ENCODE results near the gene ARL15. TPM values are rescaled to one million over a fixed set of nuclear protein-coding genes. Genes with fewer than 3 reads are reported as not detected.

The ARL15 gene
- total and polyA plus RNA-seq, 2 of the 4 experiments (the other 2 are of a cell fraction), result 7.3 to 19.2 TPM

GRCh38 chr5:54229041-54229780, 81.2 kb downstream of the ARL15 start:
- peak overlapping the region; percentile 10; the same call in 1 of the 2 replicates for H2BK120ac ChIP-seq (ENCODE audit: low read depth, low read length)
- H3K4me3 ChIP-seq (ENCODE audit: insufficient read depth, low read depth, low read length), result no peak overlapping the region
- no peak overlapping the region for H3K9ac ChIP-seq (ENCODE audit: low read depth, low read length)
- DNase-seq (peak; percentile 58), ATAC-seq (ENCODE audit: low read depth) (peak; percentile 92)
- BruUV-seq (replicated peaks), result no TSS peak
- H3K4ac ChIP-seq (ENCODE audit: low read depth, low read length), result no peak overlapping the region
- H2AK9ac ChIP-seq (replicated peaks; ENCODE audit: low read depth, low read length, poor library complexity), result no peak overlapping the region
- no peak overlapping the region for H3K23ac ChIP-seq (ENCODE audit: low read depth, low read length)
- H4K91ac ChIP-seq (ENCODE audit: insufficient read depth, low read depth, low read length), result no peak overlapping the region
- no peak overlapping the region for H3K27ac ChIP-seq (ENCODE audit: insufficient read depth, low read length)
- H4K5ac ChIP-seq (ENCODE audit: low read depth, low read length), result no peak overlapping the region
- intact Hi-C loops (cut with micrococcal nuclease), result no loop called here
- H2AFZ ChIP-seq (replicated peaks; ENCODE audit: low read length, poor library complexity), result no peak overlapping the region
- dilution Hi-C loops (cut with HindIII; ENCODE audit: low sequenced_read_pairs, unreplicated experiment), result no loop called here
- no peaks in the 10 kb centered on the region; the same call in 1 of the 2 replicates for H3K27me3 ChIP-seq (ENCODE audit: control insufficient read depth, insufficient read depth, low read length)
- ChIA-PET POLR2A (ENCODE audit: unreplicated experiment) (interaction anchor here (0.6 kb wide), 1 partner anchor 1205 kb away, joined by 3 read pairs; no protein-coding TSS in a partner anchor), CTCF (interaction anchor here (0.6 to 2.0 kb wide), 9 partner anchors 15 to 1112 kb away, joined by 3 to 5 read pairs (median 4); no protein-coding TSS in a partner anchor)
- H3K14ac ChIP-seq (replicated peaks; ENCODE audit: low read depth, low read length), result no peak overlapping the region
- H3K79me1 ChIP-seq (ENCODE audit: low read depth in 1 of 2, low read length in 2 of 2), result peaks cover 0 to 8% of the 10 kb centered on the region in 2 experiments; a peak in 2 of 4 replicates
- H2BK20ac ChIP-seq (ENCODE audit: low read depth, low read length), result peak overlapping the region; percentile 30; the same call in 1 of the 2 replicates
- peak overlapping the region in 1 of 2 experiments; percentile 34; a peak in 1 of 4 replicates for H4K8ac ChIP-seq (ENCODE audit: low read depth in 2 of 2, low read length in 2 of 2)
- H3K4me1 ChIP-seq (ENCODE audit: control insufficient read depth, insufficient read depth, low read length), result no peaks in the 10 kb centered on the region
- WGBS, 2 experiments (ENCODE audit: extremely low coverage in 2 of 2, insufficient read length in 1 of 2), result 29% methylated on average over 1 of the region's 6 CpGs; no CpG with 5 or more reads in 1 of the 2 experiments
- no peak overlapping the region for H3K18ac ChIP-seq (ENCODE audit: low read depth, low read length)
- no peaks in the 10 kb centered on the region for H3K9me1 ChIP-seq (ENCODE audit: insufficient read depth, low read length)
- no peaks in the 10 kb centered on the region; the same call in 1 of the 2 replicates for H4K20me1 ChIP-seq (ENCODE audit: insufficient read depth, low read length)
- H2BK15ac ChIP-seq (ENCODE audit: low read depth, low read length), result 0 out of 3 replicates have a peak overlapping the region, but pooled peaks have one; percentile 19
- TF ChIP-seq SMC3 (IDR thresholded peaks at IDR 0.05; ENCODE audit: low read depth, low read length) (peak; percentile 88), RAD21 (IDR thresholded peaks at IDR 0.05; ENCODE audit: low read length) (peak; percentile 74), MAFK (IDR thresholded peaks at IDR 0.05; ENCODE audit: low read depth, low read length) (no peak)
- TF ChIP-seq, protein P1, sequence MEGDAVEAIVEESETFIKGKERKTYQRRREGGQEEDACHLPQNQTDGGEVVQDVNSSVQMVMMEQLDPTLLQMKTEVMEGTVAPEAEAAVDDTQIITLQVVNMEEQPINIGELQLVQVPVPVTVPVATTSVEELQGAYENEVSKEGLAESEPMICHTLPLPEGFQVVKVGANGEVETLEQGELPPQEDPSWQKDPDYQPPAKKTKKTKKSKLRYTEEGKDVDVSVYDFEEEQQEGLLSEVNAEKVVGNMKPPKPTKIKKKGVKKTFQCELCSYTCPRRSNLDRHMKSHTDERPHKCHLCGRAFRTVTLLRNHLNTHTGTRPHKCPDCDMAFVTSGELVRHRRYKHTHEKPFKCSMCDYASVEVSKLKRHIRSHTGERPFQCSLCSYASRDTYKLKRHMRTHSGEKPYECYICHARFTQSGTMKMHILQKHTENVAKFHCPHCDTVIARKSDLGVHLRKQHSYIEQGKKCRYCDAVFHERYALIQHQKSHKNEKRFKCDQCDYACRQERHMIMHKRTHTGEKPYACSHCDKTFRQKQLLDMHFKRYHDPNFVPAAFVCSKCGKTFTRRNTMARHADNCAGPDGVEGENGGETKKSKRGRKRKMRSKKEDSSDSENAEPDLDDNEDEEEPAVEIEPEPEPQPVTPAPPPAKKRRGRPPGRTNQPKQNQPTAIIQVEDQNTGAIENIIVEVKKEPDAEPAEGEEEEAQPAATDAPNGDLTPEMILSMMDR (conservative IDR thresholded peaks at IDR 0.05; ENCODE audit: low read depth, low read length), result peak; percentile 85
- no peaks in the 10 kb centered on the region for H3K36me3 ChIP-seq (ENCODE audit: control insufficient read depth, insufficient read depth, low read length)
- no peak overlapping the region for H2AK5ac ChIP-seq (ENCODE audit: low read depth, low read length)
- no peaks in the 10 kb centered on the region for H3K9me3 ChIP-seq (ENCODE audit: control insufficient read depth, insufficient read depth, low read length)
- 0 out of 2 replicates have a peak overlapping the region, but pooled peaks have one; percentile 16 for H3K4me2 ChIP-seq (ENCODE audit: low read depth, low read length)
- H3K56ac ChIP-seq (ENCODE audit: extremely low read depth, insufficient read depth, low read length), result no peak overlapping the region
- in situ Hi-C loops (cut with MboI; ENCODE audit: low sequenced_read_pairs), result loop anchor here (5.0 kb wide), 1 partner anchor 747 kb away; the partner anchor contains the start of gene FST
- no peak overlapping the region for H2BK5ac ChIP-seq (ENCODE audit: low read depth, low read length, poor library complexity, severe bottlenecking)
